ENCODE data around the gene NFYA.

Gene NFYA

DNA sequence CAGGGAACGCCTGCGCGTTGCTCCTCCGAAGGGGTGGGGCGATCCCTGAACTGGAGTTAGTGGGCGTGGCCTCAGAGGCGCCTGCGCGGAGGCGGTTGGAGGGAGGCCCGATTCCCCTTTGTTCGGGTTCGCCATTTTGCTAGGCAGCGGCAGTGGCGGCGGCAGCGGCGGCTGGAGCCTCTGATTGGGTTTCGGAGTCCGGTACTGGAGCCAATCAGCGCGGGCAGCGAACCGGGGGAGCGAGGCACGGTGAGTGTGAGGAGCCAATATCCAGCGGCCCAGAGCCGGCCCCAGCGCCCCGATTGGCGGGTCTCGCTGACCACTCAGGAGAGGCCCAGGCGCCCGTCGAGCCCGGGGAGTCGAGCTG, at the start of gene NFYA:
NFYA (plus strand) TSS at position 139 of the 367 bp plus-strand sequence. CDS start 6,116 bp downstream, outside the sequence.
- peak; percentile 100 for FAIRE-seq

DNA sequence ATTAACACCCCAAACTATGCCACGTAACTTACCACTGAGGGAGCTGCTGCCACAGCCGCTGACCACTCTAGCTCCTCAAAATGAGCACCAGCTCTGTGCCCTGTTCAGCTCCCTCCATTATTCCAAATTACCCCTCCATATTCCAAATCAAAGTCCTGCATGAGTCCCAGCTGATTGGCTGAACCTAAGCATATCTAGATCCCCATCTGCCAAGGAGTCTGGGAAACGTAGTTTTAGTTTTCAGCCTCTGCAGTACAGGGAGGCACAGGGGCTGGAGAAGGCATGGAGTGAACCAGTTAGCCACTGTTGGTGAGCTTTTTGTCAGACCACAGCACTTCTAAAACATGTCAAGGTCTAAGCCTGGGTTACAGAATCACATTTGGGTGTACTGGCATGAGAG, 49.7 kb upstream of the NFYA start:
- no peak for DNase-seq (ENCODE audit: insufficient read length, low spot score)
- no peak for FAIRE-seq

More for the DNA sequence above, at the start of gene NFYA:
- DNase-seq (ENCODE audit: insufficient read length, low spot score): peak; percentile 84

DNA sequence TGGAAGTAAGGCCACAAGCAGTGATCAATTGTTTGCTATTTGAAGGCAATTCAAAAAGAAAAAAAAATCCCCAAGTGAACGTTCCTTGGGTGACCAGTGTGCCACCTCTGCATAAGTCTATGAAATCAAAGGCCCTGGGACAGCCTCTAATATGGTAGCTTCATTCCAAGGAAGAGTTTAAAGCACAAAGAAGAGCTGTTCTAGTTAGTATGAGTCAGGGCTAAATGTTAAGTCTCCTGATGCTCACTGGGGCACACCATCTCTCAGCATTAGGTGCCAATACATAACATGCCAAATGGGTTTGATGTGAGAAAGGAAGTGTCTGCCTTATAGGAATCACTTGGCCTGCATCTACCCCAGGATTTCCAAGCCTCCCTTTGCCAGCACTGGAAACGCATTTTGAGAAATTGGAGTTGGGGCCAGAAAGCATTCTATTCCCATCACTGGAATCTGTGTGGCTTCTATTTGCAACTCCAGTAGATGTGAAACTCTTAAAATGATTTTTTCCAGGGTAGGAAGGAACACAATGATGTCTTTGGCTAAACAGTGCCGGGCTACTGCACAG, 46.7 kb upstream of the NFYA start:
- DNase-seq (ENCODE audit: insufficient read length, low spot score) (no peak), FAIRE-seq (no peak)

DNA sequence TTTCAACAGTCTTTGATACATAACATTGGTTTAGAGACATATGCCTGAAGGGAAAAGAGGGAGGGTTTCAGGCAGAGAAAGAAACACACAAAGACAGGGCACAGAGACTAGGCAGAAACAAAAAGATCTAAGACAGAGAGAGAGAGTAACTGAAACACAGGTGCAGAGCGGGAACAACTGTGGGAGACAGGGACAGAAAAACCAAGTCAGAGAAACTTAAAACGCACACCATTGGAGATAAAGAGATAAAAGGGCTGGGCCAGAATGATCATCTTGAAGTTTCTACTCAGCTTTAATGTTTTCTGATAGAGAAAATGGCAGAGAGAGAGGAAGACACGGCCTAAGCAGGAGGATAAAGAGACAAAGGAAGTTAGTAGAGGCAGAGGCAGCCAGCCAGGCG, 45.5 kb upstream of the NFYA start:
- DNase-seq (ENCODE audit: insufficient read length, low spot score): no peak
- FAIRE-seq: no peak

DNA sequence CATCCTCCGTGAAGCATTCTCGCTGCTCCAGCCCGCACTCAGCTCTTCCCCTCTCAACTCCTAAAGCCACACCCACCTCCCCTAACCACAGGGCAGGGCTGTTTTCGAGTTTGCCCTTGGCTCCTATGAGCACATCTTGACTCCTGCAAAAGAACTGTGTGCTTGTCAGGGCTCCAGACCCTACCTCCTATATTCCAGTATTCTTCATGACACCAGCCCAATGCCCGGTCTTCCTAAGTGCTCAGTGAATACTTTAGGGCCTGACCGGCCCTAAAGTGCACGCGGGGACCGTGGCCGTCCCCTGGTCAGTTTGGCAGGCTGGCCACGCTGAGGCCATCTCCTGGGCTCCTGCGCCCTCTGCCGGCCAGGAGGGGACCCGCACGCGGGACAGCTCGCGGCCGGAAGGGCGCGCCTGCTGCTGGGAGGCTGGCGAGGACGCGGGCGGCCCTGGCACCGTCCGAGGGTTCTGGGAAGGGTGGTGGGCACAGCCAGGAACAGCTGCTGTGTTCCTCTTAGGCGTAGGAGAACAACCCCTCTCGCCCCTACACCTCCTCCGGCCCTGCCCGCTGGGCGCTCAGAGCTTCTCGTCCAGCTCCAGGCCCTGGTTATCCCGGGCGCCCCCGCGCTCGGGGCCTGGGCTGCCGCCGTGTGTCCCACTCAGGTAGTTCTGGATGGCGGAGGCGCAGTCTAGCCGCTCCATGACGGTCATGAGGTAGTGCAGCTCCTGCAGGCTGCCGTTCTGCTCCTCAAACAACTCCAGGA, 44.8 kb upstream of the NFYA start:
- DNase-seq (ENCODE audit: insufficient read length, low spot score) (peak; percentile 87), FAIRE-seq (peak; percentile 83)

DNA sequence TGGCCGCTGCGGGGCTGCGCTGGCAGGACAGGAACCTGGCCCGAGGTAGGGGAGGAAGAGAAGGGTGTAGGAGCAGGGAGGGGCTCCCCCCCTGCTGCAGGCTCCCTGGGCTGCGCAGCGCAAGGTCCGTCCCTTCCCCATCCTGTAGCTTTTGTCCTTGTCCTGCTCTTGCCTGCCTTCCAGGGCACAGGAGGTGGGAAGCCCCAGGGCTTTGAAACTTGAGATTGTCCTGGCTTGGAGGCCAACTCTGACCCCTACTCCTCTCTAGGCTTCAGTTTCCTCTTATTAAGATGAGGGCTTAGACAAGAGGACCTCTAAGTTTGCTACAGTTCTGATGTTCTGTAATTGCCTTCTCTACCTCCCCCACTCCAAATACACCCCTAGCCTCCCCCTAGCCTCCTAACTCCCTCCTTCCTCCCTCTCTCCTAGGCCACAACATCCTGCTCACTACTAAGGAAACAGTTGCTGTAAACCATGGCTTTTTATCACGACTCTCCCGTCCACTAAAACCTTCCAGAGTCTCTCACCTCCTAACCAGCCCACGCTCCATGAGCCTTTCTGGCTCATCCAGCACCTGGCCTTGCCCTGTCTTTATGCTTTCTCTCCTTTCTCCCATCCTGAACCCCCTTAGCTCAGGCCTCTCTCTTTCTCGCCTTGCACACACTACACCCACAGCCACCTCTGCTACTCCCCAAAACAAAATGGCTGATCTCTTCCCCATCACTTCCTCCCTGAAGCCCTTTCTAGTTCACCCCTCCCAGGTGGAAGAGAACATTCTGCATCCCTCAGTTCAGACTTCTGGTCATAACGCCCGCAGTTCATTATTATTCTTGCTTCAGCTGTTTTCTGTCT, 44.0 kb upstream of the NFYA start:
- DNase-seq (ENCODE audit: insufficient read length, low spot score): peak; percentile 45

DNA sequence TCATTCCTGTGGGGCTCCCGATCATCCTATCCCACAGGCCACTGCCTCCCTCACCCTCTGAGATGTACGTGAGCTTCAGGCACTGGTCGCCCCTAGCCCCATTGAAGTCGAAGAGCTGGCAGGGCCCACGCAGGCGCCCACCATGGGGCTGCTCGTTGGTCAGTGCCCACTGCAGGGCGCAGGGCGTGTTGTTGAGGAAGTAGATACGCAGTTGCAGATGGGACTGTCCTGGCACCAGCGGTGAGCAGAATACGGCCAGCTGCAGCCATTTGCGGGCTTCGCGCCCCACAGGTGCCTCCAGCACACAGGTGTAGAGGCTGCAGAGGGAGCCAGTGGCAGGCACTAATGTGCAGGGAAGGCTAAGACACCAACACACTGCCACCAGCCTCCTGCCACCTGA, 39.9 kb upstream of the NFYA start:
- DNase-seq (ENCODE audit: insufficient read length, low spot score) (no peak), FAIRE-seq (no peak)

More for the DNA sequence above, 44.0 kb upstream of the NFYA start:
- FAIRE-seq: peak; percentile 40

DNA sequence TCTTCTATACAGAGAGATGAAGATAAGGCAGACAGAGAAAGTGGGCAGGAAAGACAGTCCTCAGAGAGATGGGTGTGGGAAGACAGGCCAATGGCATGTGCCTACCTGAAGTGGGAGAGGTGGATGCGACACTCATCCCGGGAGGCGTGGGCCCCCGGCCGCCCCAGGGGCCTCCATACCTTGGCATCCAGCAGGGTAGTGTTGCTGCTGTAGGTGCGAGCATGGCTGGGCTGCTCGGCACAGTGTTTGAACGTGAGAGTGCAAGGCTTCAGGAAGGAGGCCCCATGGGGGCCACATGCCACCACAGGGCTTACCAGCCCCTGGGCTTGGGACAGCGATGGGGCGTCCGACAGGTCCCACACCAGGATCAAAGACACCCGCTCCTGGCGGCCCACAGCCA, 39.0 kb upstream of the NFYA start:
- FAIRE-seq (no peak), DNase-seq (ENCODE audit: insufficient read length, low spot score) (no peak)

DNA sequence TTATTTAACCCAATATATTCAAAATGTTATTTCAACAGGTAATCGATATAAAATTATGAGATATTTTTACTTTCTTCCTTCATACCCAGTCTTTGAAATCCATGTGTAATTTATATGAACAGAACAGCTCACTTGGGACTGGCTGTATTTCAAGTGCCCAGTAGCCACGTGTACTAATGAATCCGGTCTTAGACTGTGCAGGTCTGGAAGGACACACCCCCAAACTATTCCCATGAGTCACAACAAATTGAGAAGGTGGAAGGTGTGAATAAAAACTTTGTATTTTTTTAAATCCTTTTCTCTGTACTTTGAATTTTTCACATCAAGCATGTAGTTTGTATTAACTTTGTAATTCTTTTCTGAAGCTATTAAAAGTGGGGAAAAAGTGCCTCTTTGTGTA, 36.6 kb upstream of the NFYA start:
- no peak for FAIRE-seq
- no peak for DNase-seq (ENCODE audit: insufficient read length, low spot score)

DNA sequence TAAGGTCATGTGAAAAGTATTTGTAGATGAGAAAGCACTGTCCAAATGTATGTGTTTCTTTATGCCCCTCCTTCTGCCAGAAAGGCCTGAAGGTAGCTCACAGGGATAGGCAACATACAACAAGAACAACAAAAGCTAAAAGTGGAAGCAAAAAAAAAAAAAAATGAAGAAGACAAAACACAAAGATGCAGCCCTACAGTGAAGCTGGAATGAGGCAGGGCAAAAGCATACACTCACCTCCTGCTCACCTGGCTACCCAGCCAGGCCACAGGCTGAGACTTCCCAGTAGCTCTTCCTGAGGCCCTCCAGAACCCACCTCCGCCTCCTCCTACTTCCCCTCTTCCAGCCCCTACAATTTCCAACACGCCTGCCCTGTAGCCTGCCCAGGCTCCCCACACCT, 36.2 kb upstream of the NFYA start:
- FAIRE-seq (no peak), DNase-seq (ENCODE audit: insufficient read length, low spot score) (no peak)

DNA sequence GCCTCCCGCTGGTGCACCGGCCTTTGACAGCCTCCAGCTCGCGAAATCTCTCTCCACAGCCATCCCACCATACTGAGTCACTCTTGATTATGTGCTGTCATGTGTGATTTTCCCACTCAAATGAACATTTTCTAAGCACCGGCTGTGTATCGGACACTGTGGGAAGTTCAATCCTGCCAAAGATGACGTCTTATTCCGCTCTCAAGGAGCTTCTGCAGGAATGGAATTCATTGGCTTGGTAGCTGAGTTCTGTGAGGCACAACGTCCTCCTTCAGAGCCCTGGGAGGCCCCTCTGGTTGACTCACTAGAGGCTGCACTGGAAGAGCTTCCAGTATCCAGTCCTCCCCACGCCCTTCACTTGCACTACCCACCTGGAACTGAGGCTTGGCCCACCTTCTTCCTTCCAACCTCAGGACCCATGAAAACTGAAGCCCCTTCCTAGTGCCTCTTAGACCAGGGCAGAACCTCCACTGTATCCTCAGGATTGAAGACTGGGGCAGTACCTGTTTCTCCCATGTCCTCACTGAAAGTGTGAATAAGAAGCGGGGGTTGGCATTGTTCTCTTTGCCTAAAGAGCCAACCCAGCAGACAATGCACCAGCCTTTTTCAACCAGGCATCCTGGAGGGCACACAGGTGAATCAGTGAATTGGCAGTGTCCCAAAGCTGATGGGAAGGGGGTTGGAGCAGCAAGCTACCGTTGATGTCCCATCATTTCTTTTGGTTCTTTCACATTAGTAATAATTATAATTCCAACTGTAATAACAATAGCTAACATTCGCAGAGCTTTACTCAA, 35.5 kb upstream of the NFYA start:
- FAIRE-seq (no peak), DNase-seq (ENCODE audit: insufficient read length, low spot score) (no peak)

DNA sequence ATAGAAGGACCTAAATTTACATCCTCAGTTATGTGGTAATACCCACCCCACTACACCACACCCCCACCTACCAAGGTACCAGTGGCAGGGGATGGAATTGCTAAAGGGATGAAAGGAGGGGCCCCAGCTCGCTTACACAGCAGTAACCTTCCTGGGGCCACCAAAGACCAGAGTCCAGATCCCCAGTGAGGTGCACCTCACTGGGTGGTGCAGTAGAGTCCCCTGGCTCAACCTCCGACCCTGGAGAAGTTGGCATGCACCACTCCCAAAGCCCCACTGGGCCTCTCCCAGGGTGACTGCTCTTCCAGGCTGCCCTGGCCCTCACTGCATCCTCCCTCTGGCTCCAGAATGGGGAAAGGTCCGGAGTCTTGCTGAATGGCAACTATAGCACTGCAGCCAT, 34.6 kb upstream of the NFYA start:
- no peak for FAIRE-seq
- no peak for DNase-seq (ENCODE audit: insufficient read length, low spot score)

DNA sequence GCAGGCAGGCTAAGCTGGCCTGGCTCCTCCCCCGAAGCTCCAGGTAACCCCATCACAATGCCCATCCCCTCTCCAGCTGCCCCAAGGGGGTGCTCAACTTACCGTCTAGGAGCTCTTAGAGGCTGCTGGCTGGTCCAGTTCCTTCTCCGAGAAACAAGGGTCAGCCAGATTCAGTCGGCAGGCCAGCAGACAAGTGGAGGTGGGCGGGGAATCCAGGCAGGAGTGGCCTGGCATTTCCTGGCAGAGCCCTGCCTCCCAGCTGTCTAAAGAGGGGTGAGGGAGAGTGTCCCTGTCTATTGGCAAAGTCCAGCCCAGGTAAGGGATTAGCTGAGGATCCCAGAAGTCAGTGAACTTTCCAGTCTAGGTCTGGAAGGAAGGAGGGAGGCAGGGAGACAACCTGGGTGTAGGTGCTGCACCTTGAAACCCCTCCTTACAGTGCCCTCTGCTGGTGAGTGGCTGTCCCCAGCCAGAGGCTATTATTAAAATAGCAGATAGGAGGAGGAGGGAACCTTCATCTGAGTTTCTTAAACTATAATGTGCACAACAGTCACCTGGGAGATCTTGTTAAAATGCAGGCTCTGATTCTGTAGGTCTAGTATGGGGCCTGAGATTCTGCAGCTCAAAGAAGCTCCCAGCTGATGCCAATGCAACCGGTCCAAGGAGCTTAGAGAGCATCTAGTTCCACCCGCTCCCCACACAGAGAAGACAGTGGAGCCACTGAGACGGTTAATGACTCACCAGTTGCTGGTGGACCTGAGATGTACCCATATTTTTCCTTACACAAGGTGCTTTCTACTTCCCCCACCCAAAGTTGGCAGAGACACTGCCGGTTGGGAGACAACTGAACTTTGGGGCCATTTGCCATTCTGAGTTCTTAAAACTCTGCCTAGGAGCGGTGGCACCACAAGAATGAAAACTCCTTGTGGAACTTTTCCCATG, 33.4 kb upstream of the NFYA start, which contains the start of gene UNC5CL:
UNC5CL (minus strand) TSS at position 162 of the 939 bp plus-strand sequence. CDS start 4,147 bp downstream, outside the sequence.
- FAIRE-seq: peak; percentile 67
- DNase-seq (ENCODE audit: insufficient read length, low spot score): peak; percentile 50

DNA sequence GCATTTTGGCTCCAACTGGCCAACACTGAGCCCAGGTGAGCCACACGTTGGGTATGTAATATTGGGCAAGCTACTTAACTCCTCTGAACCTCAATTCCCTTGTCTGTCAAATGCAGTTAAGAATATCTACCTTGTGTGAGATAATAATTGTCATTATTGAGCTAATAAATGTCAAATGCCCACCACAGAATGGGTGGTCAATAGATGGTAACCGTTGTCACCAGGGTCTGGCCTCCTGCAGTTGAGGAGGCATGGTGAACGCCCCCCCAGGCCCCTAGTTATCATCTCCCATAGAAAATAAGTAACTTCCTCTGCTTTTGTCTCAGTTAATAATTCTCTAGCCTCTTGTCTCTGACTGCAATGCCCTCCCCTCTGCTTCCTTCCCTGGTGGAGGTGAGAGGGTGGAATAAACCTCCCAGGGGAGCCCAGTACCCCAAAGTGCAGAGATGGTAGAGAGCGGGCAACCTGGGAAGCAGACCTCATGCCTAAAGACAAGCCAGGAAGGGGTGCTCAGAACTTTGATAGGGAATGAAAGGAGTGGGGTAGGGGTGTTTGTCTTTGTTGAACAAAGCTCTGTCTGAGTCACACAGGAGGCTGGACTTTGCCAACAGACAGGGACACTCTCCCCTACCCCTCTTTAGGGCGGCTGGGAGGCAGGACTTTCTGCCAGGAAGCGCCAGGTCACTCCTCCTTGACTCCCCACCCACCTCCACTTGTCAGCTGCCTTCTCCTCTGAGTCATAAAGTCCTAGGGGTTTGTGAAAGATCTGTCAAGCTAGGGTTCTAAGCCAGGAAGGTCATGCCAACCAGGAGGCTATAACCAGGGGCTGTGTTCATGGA, 32.5 kb upstream of the NFYA start:
- FAIRE-seq (peak; percentile 35), DNase-seq (ENCODE audit: insufficient read length, low spot score) (peak; percentile 20)

DNA sequence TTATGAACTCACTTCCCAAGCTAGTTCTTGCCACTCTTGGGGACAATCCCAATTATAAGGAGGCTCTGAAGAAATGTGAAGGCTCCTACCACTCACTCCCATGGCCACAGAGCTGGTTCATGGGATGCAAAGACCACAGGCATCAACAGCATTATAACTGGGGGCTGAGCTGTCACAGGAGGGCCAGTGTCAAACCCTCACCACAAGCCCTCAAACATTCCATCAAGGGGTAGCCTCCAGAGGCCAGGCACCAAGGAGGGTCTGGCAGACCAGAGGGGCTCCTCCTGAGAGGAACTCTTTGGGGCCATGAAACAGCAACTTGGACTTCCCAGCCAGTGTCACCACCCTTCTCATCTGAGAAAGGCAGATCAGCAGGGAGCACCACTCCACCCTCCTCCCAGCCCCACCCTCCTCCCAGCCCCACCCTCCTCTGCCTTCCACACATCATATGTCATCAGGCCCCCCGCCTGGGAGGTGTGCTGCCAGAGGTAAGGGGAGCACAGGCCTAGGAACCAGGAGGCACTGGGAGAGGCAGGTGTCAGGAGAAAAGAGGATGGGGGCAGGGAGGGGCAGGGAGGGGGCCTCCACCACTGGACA, 31.7 kb upstream of the NFYA start:
- DNase-seq (ENCODE audit: insufficient read length, low spot score) (no peak), FAIRE-seq (no peak)

DNA sequence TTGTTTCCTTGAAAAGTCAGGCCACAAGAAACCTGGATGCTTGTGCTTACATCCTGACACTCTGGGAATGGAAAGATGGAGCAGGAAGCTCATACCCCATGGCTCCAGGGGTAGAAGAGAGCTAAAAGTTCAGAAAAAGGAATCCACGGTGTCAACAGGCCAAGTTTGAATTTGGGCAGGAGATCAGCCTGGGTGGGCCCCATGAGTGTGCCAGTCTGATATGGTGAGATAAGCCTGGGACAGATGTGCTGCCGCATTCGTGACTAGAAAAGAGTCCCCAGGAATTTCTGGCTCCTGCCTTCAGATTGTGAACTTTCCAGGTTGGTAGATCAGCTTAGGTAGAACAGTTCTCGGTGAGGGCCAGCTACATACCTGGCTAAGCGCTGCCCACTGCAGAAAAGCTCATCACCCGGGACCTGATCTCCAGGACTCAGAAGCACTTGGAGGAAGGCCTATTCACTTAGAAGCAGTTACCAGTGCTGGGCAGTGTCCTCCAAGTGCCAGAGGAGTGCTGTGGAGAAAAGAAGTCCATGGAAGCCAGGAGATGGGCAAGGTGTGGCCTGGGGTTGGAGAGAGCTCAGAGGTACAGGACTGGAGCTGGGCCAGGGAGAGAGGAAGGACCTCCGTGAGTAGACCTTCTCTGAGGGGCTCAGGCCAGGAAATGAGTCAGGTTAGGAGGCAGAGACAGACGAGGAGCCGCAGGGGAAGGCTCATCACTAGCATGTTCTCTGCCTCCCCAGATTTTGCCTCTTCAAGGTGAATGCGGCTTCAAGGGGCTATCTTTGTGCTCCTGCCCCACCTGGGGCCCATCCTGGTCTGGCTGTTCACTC, 30.3 kb upstream of the NFYA start, which contains the start of gene TSPO2:
TSPO2 (plus strand) TSS at position 242 of the 830 bp plus-strand sequence; CDS start at position 761, 519 bp downstream.
- FAIRE-seq (no peak), DNase-seq (ENCODE audit: insufficient read length, low spot score) (no peak)

DNA sequence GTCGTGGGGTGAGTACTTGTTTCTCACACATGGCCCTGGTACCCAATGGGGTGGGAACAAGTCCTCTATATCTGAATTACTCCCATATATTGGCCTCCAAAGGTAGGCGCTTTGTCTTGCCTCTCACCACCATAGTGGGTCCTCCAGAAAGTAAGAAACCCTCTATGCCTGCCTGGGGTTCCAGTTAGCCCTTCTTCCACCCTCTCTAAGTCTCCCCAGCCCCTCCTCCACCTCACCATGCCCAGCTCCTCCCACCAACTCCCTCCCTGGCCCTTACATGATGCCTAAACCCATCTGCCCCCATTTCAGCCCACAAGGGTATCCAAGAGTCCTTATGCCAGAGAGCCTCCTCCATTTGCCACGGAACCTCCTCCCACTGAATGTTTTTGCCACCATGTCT, 29.6 kb upstream of the NFYA start:
- no peak for FAIRE-seq
- no peak for DNase-seq (ENCODE audit: insufficient read length, low spot score)
